ENCODE data around the gene PLXNB3.
"Not testable (repeated sequence)": the region's sequence is repeated elsewhere in the genome, so short reads cannot be mapped to it uniquely, and the experiment has no call there.

The PLXNB3 gene

GRCh38 chrX:153816831-153817690 is 53.0 kb downstream of the PLXNB3 start:
- DNase-seq (ENCODE audit: low spot score) = no peak

GRCh38 chrX:153818064-153818463 is 54.0 kb downstream of the PLXNB3 start:
- DNase-seq (ENCODE audit: low spot score) = not testable (repeated sequence)

- DNase-seq (ENCODE audit: low spot score) = no peak
Measured at GRCh38 chrX:153818571-153819383, 54.7 kb downstream of the PLXNB3 start.

GRCh38 chrX:153819384-153820040 is 55.5 kb downstream of the PLXNB3 start:
- no peak for DNase-seq (ENCODE audit: low spot score)

GRCh38 chrX:153820601-153821000 is 56.6 kb downstream of the PLXNB3 start:
- no peak for DNase-seq (ENCODE audit: low spot score)

GRCh38 chrX:153821066-153821465 is 57.0 kb downstream of the PLXNB3 start:
- DNase-seq (ENCODE audit: low spot score) = no peak

GRCh38 chrX:153824348-153824747 is 60.3 kb downstream of the PLXNB3 start:
- DNase-seq (ENCODE audit: low spot score) = no peak

- DNase-seq (ENCODE audit: low spot score) = no peak
Measured at GRCh38 chrX:153825042-153825441, 61.0 kb downstream of the PLXNB3 start.
